Fibroblast of villous mesenchyme (primary cell): Measurements from ENCODE around the gene ANKFN1. TPM values are rescaled to one million over a fixed set of nuclear protein-coding genes. Genes with fewer than 3 reads are reported as not detected.

ENCODE experiments used
- DNase-seq: peaks from one replicate; pipeline ENCODE4 v3.0.0-alpha.2; 2010; ENCODE audit warnings: low read depth
- H3K4me3 ChIP-seq: 2 replicates; pipeline ENCODE4 v1.5.1; 2011; ENCODE audit warnings: low read depth, mild to moderate bottlenecking, low read length
- CTCF ChIP-seq: IDR thresholded peaks from 2 replicates; pipeline ENCODE4 v1.5.1; 2012; ENCODE audit warnings: low read depth, mild to moderate bottlenecking, low read length; ENCODE audit not compliant: insufficient read depth
- total RNA-seq: library from RNA; depleted of rRNA; stranded (reverse); fragments of >200 nt; gene quantifications from 2 replicates; pipeline ENCODE4 v1.2.3, GENCODE V29; 2012

Gene ANKFN1, protein sequence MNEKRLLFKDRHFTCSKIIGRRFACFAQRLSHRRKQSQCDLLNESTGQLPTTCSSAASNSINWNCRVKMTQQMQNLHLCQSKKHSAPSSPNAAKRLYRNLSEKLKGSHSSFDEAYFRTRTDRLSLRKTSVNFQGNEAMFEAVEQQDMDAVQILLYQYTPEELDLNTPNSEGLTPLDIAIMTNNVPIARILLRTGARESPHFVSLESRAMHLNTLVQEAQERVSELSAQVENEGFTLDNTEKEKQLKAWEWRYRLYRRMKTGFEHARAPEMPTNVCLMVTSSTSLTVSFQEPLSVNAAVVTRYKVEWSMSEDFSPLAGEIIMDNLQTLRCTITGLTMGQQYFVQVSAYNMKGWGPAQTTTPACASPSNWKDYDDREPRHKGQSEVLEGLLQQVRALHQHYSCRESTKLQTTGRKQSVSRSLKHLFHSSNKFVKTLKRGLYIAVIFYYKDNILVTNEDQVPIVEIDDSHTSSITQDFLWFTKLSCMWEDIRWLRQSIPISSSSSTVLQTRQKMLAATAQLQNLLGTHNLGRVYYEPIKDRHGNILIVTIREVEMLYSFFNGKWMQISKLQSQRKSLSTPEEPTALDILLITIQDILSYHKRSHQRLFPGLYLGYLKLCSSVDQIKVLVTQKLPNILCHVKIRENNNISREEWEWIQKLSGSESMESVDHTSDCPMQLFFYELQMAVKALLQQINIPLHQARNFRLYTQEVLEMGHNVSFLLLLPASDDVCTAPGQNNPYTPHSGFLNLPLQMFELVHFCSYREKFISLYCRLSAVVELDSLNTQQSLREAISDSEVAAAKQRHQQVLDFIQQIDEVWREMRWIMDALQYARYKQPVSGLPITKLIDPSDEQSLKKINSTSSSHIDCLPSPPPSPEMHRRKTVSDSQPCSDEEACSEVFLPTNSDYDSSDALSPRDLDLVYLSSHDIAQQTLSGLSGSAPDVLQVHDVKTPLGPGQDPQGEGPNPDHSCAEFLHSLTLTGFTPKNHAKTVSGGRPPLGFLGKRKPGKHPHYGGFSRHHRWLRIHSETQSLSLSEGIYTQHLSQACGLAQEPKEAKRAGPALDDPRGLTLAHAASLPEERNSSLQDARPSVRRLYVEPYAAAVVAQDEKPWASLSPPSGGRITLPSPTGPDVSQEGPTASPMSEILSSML
- total RNA-seq: under 0.01 TPM in 2 replicates

- DNase-seq: no peak
- TF ChIP-seq CTCF: no peak
- H3K4me3 ChIP-seq: no peak within 1 kb of the TSS
Observed at GRCh38 chr17:56152874-56153602, at the start of gene ANKFN1. ANKFN1 (plus strand) TSS chr17:56153475; CDS start chr17:56212668, 59,193 bp downstream.

GRCh38 chr17:56108811-56109284 is 44.4 kb upstream of the ANKFN1 start:
- no peak for DNase-seq
- no peak overlapping the region for H3K4me3 ChIP-seq
- TF ChIP-seq CTCF: no peak

DNA sequence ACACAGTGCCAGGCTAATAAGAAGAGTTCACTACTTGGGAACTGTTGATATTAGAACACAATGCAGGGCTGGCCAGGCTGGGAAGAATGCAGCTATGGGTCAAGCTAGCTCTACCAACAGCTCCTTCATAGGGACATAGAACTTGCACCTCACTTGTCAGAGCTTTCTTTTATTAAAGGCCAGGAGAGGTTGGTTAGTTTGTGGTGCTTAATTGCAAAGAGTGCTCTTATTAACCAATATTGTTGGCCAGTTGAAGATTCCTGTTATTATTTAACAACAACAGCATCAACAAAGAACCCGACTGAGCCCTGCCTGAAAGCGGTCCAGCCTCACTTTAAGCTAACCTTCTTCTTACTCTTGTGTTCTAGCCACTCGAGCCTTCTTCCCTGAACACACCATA is 43.4 kb upstream of the ANKFN1 start:
- no peak for TF ChIP-seq CTCF
- H3K4me3 ChIP-seq: no peak overlapping the region
- DNase-seq: no peak

GRCh38 chr17:56110463-56111135 is 42.7 kb upstream of the ANKFN1 start:
- DNase-seq: no peak
- H3K4me3 ChIP-seq: no peak overlapping the region
- TF ChIP-seq CTCF: no peak

- H3K4me3 ChIP-seq: no peak overlapping the region
- TF ChIP-seq CTCF: no peak
- peak; percentile 0 for DNase-seq
Observed at GRCh38 chr17:56111706-56112485, 41.4 kb upstream of the ANKFN1 start.
